B cell (primary cell): ENCODE measurements around the gene PPP1R9A.

Experiments used
- EZH2 ChIP-seq: IDR thresholded peaks from 2 replicates; pipeline ENCODE4 v1.6.1; 2012; ENCODE audit warnings: borderline replicate concordance, low read depth, mild to moderate bottlenecking, moderate library complexity, low read length; ENCODE audit not compliant: insufficient read depth, poor library complexity, severe bottlenecking
- TF ChIP-seq, protein P1 (sequence below): fragments of 200-600 bp; IDR thresholded peaks from one replicate; pipeline ENCODE4 v1.8.0; 2022; ENCODE audit warnings: antibody characterized with exemption, mild to moderate bottlenecking

- no peak for TF ChIP-seq EZH2
- TF ChIP-seq, protein P1, sequence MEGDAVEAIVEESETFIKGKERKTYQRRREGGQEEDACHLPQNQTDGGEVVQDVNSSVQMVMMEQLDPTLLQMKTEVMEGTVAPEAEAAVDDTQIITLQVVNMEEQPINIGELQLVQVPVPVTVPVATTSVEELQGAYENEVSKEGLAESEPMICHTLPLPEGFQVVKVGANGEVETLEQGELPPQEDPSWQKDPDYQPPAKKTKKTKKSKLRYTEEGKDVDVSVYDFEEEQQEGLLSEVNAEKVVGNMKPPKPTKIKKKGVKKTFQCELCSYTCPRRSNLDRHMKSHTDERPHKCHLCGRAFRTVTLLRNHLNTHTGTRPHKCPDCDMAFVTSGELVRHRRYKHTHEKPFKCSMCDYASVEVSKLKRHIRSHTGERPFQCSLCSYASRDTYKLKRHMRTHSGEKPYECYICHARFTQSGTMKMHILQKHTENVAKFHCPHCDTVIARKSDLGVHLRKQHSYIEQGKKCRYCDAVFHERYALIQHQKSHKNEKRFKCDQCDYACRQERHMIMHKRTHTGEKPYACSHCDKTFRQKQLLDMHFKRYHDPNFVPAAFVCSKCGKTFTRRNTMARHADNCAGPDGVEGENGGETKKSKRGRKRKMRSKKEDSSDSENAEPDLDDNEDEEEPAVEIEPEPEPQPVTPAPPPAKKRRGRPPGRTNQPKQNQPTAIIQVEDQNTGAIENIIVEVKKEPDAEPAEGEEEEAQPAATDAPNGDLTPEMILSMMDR: no peak
These were observed 36.3 kb upstream of the PPP1R9A start for GRCh38 chr7:94871132-94871531.
